Measurements from ENCODE around the gene EDARADD.

The EDARADD gene

DNA sequence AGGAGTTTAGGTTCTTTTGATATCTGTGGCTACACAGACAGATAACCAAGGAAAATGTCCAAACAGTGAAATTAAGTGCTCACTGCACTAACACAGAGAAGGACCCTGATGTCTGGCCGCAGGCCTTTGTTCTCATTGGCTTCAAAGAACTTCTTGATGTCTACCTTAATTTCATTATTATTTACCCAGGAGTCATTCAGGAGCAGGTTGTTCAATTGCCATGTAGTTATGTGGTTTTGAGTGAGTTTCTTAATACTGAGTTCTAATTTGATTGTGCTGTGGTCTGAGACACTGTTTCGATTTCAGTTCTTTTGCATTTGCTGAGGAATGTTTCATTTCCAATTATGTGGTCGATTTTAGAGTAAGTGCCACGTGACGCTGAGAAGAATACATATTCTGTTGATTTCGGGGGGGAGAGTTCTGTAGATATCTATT is 114.5 kb downstream of the EDARADD start:
- no peak for DNase-seq
- no peak for ATAC-seq (ENCODE audit: insufficient read depth, low read depth)
- Histone ChIP-seq H3K27ac (ENCODE audit: low read length) (no peak overlapping the region), H3K36me3 (ENCODE audit: insufficient read depth, low read length) (no peaks in the 10 kb centered on the region), H3K79me2 (ENCODE audit: insufficient read depth, low read length) (no peaks in the 10 kb centered on the region), H3K27me3 (ENCODE audit: insufficient read depth, low read length, poor library complexity) (no peaks in the 10 kb centered on the region), H3K4me2 (ENCODE audit: insufficient read depth, low read length) (no peak overlapping the region), H3K4me1 (ENCODE audit: insufficient read depth, low read length) (no peaks in the 10 kb centered on the region), H2AFZ (ENCODE audit: low read depth, low read length) (no peak overlapping the region), H3K9me3 (ENCODE audit: insufficient read depth, low read length, severe bottlenecking) (no peaks in the 10 kb centered on the region), H3K4me3 (ENCODE audit: low read depth in 1 of 2, low read length in 2 of 2) (no peak overlapping the region), H3K9ac (ENCODE audit: low read depth, low read length) (no peak overlapping the region), H4K20me1 (ENCODE audit: insufficient read depth, low read length) (no peaks in the 10 kb centered on the region)
- TF ChIP-seq, protein P1, sequence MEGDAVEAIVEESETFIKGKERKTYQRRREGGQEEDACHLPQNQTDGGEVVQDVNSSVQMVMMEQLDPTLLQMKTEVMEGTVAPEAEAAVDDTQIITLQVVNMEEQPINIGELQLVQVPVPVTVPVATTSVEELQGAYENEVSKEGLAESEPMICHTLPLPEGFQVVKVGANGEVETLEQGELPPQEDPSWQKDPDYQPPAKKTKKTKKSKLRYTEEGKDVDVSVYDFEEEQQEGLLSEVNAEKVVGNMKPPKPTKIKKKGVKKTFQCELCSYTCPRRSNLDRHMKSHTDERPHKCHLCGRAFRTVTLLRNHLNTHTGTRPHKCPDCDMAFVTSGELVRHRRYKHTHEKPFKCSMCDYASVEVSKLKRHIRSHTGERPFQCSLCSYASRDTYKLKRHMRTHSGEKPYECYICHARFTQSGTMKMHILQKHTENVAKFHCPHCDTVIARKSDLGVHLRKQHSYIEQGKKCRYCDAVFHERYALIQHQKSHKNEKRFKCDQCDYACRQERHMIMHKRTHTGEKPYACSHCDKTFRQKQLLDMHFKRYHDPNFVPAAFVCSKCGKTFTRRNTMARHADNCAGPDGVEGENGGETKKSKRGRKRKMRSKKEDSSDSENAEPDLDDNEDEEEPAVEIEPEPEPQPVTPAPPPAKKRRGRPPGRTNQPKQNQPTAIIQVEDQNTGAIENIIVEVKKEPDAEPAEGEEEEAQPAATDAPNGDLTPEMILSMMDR (IDR thresholded peaks at IDR 0.05; ENCODE audit: borderline replicate concordance, extremely low read depth, low read length, poor library complexity, severe bottlenecking): no peak
- no peak for TF ChIP-seq EZH2 (IDR thresholded peaks at IDR 0.05; ENCODE audit: borderline replicate concordance, low read depth, low read length, severe bottlenecking)

DNA sequence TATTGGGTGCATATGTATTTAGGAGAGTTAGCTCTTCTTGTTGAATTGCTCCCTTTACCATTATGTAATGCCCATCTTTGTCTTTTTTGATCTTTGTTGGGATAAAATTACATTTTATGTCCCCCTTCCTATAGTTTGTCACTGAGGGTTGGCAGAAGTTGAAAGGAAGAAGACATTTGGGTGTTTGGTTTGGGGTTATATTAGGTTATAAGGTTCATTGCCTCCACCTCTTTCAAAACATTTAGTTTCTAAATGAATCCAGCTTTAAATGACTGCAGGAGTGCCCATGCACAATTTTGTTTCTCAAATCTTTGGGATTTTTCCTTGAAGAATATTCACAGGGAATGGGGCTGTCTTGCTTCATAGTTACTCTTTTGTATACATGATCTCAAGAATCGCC is 115.1 kb downstream of the EDARADD start:
- no peak for ATAC-seq (ENCODE audit: insufficient read depth, low read depth)
- H3K9ac ChIP-seq (ENCODE audit: low read depth, low read length): no peak overlapping the region
- H3K27me3 ChIP-seq (ENCODE audit: insufficient read depth, low read length, poor library complexity): no peaks in the 10 kb centered on the region
- H2AFZ ChIP-seq (ENCODE audit: low read depth, low read length): no peak overlapping the region
- no peak overlapping the region for H3K4me3 ChIP-seq (ENCODE audit: low read depth in 1 of 2, low read length in 2 of 2)
- H3K4me2 ChIP-seq (ENCODE audit: insufficient read depth, low read length): no peak overlapping the region
- H3K27ac ChIP-seq (ENCODE audit: low read length): no peak overlapping the region
- H3K9me3 ChIP-seq (ENCODE audit: insufficient read depth, low read length, severe bottlenecking): no peaks in the 10 kb centered on the region
- DNase-seq: no peak
- no peaks in the 10 kb centered on the region for H3K4me1 ChIP-seq (ENCODE audit: insufficient read depth, low read length)
- no peaks in the 10 kb centered on the region for H4K20me1 ChIP-seq (ENCODE audit: insufficient read depth, low read length)
- no peaks in the 10 kb centered on the region for H3K79me2 ChIP-seq (ENCODE audit: insufficient read depth, low read length)
- TF ChIP-seq, protein P1 (IDR thresholded peaks at IDR 0.05; ENCODE audit: borderline replicate concordance, extremely low read depth, low read length, poor library complexity, severe bottlenecking): no peak
- no peak for TF ChIP-seq EZH2 (IDR thresholded peaks at IDR 0.05; ENCODE audit: borderline replicate concordance, low read depth, low read length, severe bottlenecking)
- H3K36me3 ChIP-seq (ENCODE audit: insufficient read depth, low read length): no peaks in the 10 kb centered on the region

DNA sequence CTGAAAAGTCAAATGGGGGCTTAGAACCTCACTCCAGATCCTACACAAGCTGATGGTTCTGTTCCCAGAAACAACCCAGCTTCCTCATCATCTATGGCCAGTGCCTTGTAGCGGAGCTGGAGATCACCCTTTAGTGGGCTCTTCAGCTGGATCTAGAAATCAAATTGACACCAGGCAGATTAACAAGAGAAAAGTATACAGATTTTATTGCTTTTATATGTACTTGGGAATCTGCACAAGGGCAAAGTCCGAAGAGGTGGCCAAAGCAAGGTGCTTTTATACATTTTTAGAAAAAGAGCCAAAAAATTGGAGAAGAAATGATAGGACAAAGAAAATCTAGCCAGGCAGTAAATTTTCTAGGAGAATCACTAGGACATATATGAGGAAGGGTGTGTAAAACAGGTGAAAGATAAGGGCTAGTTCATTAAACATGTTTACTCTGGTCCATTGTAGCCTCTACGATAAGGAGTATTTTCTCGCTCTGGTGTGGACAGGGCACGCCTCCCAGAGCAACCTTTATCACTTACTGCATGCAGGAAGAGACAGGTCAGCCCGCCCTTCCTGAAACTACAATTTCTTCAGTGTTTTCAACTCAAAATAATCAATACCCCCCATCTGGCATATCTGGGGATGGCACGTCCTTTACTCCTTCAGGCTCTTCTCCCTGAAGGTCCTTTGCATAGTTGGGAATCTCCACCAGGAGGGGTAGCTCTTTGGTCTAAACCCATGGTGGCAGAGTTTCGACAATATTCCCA is 115.7 kb downstream of the EDARADD start:
- Histone ChIP-seq H3K9ac (ENCODE audit: low read depth, low read length) (no peak overlapping the region), H3K36me3 (ENCODE audit: insufficient read depth, low read length) (no peaks in the 10 kb centered on the region), H3K79me2 (ENCODE audit: insufficient read depth, low read length) (no peaks in the 10 kb centered on the region), H2AFZ (ENCODE audit: low read depth, low read length) (no peak overlapping the region), H3K27ac (ENCODE audit: low read length) (no peak overlapping the region), H3K4me3 (ENCODE audit: low read depth in 1 of 2, low read length in 2 of 2) (no peak overlapping the region), H3K4me1 (ENCODE audit: insufficient read depth, low read length) (no peaks in the 10 kb centered on the region), H3K4me2 (ENCODE audit: insufficient read depth, low read length) (no peak overlapping the region), H3K9me3 (ENCODE audit: insufficient read depth, low read length, severe bottlenecking) (no peaks in the 10 kb centered on the region), H4K20me1 (ENCODE audit: insufficient read depth, low read length) (no peaks in the 10 kb centered on the region), H3K27me3 (ENCODE audit: insufficient read depth, low read length, poor library complexity) (no peaks in the 10 kb centered on the region)
- no peak for ATAC-seq (ENCODE audit: insufficient read depth, low read depth)
- no peak for TF ChIP-seq EZH2 (IDR thresholded peaks at IDR 0.05; ENCODE audit: borderline replicate concordance, low read depth, low read length, severe bottlenecking)
- TF ChIP-seq, protein P1 (IDR thresholded peaks at IDR 0.05; ENCODE audit: borderline replicate concordance, extremely low read depth, low read length, poor library complexity, severe bottlenecking): no peak
- no peak for DNase-seq
